B cell (primary cell): ENCODE results near the gene TBC1D22A. TPM values are rescaled to one million over a fixed set of nuclear protein-coding genes. Genes with fewer than 3 reads are reported as not detected.

Source experiments
- ATAC-seq: fragments of 200-7000 bp; cut with Tn5 transposase; one replicate; pipeline ENCODE4 v1.10.0; 2021; ENCODE audit warnings: low read depth, mild to moderate bottlenecking, moderate number of reproducible peaks, moderate library complexity
- CTCF ChIA-PET: fragments of 350-600 bp; sonication (Branson Sonifier 250); formaldehyde crosslinking; loops from one replicate; lab custom pipeline; 2021; ENCODE audit warnings: antibody characterized with exemption, inconsistent platforms; lab: Charles Lee
- POLR2A ChIA-PET: fragments of 350-600 bp; sonication (Branson Sonifier 250); formaldehyde crosslinking; loops from one replicate; lab custom pipeline; 2021; ENCODE audit warnings: antibody characterized with exemption; lab: Charles Lee
- DNase-seq: peaks from one replicate; pipeline ENCODE4 v3.0.0; 2013
- H2AFZ ChIP-seq: 2 replicates; pipeline ENCODE4 v1.6.1; 2012; ENCODE audit warnings: mild to moderate bottlenecking, low read depth, low read length; ENCODE audit not compliant: insufficient read depth, poor library complexity, severe bottlenecking
- H3K27ac ChIP-seq, 2 donors: 1 replicate in 1 of 2; 2 replicates in 1 of 2; pipeline ENCODE4 v1.5.1; 2012 to 2013; ENCODE audit warnings: low read length in 2 of 2, mild to moderate bottlenecking in 2 of 2, moderate library complexity in 1 of 2
- H3K27me3 ChIP-seq, 4 experiments: fragments of 200-600 bp in 1 of 4; sonication (generic) in 1 of 4; replicated peaks in 1 of 4; 1 replicate in 2 of 4; 2 replicates in 2 of 4; pipeline versions ENCODE4 v1.6.1 to v1.7.0; 2013 to 2016; ENCODE audit warnings: low read length in 3 of 4, mild to moderate bottlenecking in 2 of 4, mixed read lengths in 1 of 4, moderate library complexity in 1 of 4; ENCODE audit not compliant: insufficient read depth in 4 of 4, control insufficient read depth in 3 of 4; ENCODE audit errors: control extremely low read depth in 1 of 4
- H3K36me3 ChIP-seq, 2 experiments: replicated peaks in 1 of 2; 1 replicate in 1 of 2; 2 replicates in 1 of 2; pipeline versions ENCODE4 v1.6.1 to v1.7.1; 2013; ENCODE audit warnings: low read length in 1 of 2; ENCODE audit not compliant: insufficient read depth in 2 of 2, control insufficient read depth in 1 of 2; ENCODE audit errors: control extremely low read depth in 1 of 2, extremely low read depth in 1 of 2
- H3K4me1 ChIP-seq, 2 donors: fragments of 200-600 bp in 1 of 2; sonication (generic) in 1 of 2; 1 replicate in 1 of 2; 2 replicates in 1 of 2; pipeline versions ENCODE4 v1.5.1 to v1.6.1; 2013 to 2017; ENCODE audit warnings: low read length in 2 of 2; ENCODE audit not compliant: control insufficient read depth in 2 of 2, insufficient read depth in 2 of 2
- H3K4me2 ChIP-seq: replicated peaks from 2 replicates; pipeline ENCODE3; 2012; ENCODE audit warnings: mild to moderate bottlenecking, low read depth, low read length; ENCODE audit not compliant: poor library complexity, severe bottlenecking
- H3K4me3 ChIP-seq, 5 experiments: fragments of 200-600 bp in 1 of 5; sonication (generic) in 1 of 5; 1 replicate in 3 of 5; 2 replicates in 2 of 5; pipeline versions ENCODE4 v1.5.1 to v1.7.0; 2011 to 2016; ENCODE audit warnings: low read length in 4 of 5, mild to moderate bottlenecking in 4 of 5, low read depth in 2 of 5, control low read depth in 1 of 5, moderate library complexity in 1 of 5; ENCODE audit not compliant: insufficient read depth in 1 of 5; ENCODE audit errors: control extremely low read depth in 1 of 5, extremely low read depth in 1 of 5
- H3K79me2 ChIP-seq: fragments of 200-600 bp; sonication (generic); one replicate; pipeline ENCODE4 v1.6.0; 2016; ENCODE audit warnings: low read length; ENCODE audit not compliant: control insufficient read depth, insufficient read depth
- H3K9ac ChIP-seq: fragments of 200-600 bp; sonication (generic); 2 replicates; pipeline ENCODE4 v1.6.1; 2017; ENCODE audit warnings: mild to moderate bottlenecking, low read length, moderate library complexity
- H3K9me3 ChIP-seq, 3 donors: one replicate each; pipeline versions ENCODE4 v1.6.1 to v1.7.1; 2013; ENCODE audit warnings: low read length in 2 of 3; ENCODE audit not compliant: control insufficient read depth in 2 of 3, insufficient read depth in 1 of 3; ENCODE audit errors: control extremely low read depth in 1 of 3
- H4K20me1 ChIP-seq: 2 replicates; pipeline ENCODE4 v1.6.0; 2012; ENCODE audit warnings: mild to moderate bottlenecking, low read length; ENCODE audit not compliant: insufficient read depth, control insufficient read depth, poor library complexity, severe bottlenecking
- H3K27ac Mint-ChIP-seq: one replicate; pipeline ENCODE4 v1.8.0; 2021; ENCODE audit warnings: mixed read lengths
- H3K27me3 Mint-ChIP-seq: one replicate; pipeline ENCODE4 v1.8.0; 2021; ENCODE audit warnings: mixed read lengths
- H3K4me1 Mint-ChIP-seq: one replicate; pipeline ENCODE4 v1.8.0; 2021; ENCODE audit warnings: mixed read lengths
- H3K4me3 Mint-ChIP-seq: one replicate; pipeline ENCODE4 v1.8.0; 2021; ENCODE audit warnings: mixed read lengths
- H3K9me3 Mint-ChIP-seq: one replicate; pipeline ENCODE4 v1.8.0; 2022; ENCODE audit warnings: mixed read lengths; ENCODE audit not compliant: insufficient read depth
- EZH2 ChIP-seq: IDR thresholded peaks from 2 replicates; pipeline ENCODE4 v1.6.1; 2012; ENCODE audit warnings: borderline replicate concordance, low read depth, mild to moderate bottlenecking, moderate library complexity, low read length; ENCODE audit not compliant: insufficient read depth, poor library complexity, severe bottlenecking
- whole genome bisulfite sequencing: methylation state at CpG from one replicate; pipeline ENCODE4 v1.1.5; 2013; ENCODE audit warnings: missing lambda C conversion rate; ENCODE audit not compliant: insufficient coverage; 5-methylcytosine and 5-hydroxymethylcytosine counted together
- intact Hi-C: fragments of 100-400 bp; cut with micrococcal nuclease; formaldehyde crosslinking; loops from one replicate; pipeline ENCODE4 v1.10.0; 2022
- polyA plus RNA-seq: library from polyadenylated mRNA; depleted of rRNA; stranded (reverse); fragments of >200 nt; gene quantifications from 2 replicates; pipeline ENCODE4 v1.2.3, GENCODE V29; 2012
- total RNA-seq, 2 donors: library from RNA; stranded (reverse); fragments of 120-200 nt in 1 of 2; gene quantifications; 1 replicate in 1 of 2; 2 replicates in 1 of 2; pipeline versions ENCODE4 v1.2.3 to v1.2.4, GENCODE V29; 2013 to 2022
- TF ChIP-seq, protein P1 (sequence below): fragments of 200-600 bp; IDR thresholded peaks from one replicate; pipeline ENCODE4 v1.8.0; 2022; ENCODE audit warnings: antibody characterized with exemption, mild to moderate bottlenecking

Gene TBC1D22A
- total and polyA plus RNA-seq, 2 donors (not counting 1 experiment from before 2014, with no cell fraction given): 73.8 to 128 TPM

DNA sequence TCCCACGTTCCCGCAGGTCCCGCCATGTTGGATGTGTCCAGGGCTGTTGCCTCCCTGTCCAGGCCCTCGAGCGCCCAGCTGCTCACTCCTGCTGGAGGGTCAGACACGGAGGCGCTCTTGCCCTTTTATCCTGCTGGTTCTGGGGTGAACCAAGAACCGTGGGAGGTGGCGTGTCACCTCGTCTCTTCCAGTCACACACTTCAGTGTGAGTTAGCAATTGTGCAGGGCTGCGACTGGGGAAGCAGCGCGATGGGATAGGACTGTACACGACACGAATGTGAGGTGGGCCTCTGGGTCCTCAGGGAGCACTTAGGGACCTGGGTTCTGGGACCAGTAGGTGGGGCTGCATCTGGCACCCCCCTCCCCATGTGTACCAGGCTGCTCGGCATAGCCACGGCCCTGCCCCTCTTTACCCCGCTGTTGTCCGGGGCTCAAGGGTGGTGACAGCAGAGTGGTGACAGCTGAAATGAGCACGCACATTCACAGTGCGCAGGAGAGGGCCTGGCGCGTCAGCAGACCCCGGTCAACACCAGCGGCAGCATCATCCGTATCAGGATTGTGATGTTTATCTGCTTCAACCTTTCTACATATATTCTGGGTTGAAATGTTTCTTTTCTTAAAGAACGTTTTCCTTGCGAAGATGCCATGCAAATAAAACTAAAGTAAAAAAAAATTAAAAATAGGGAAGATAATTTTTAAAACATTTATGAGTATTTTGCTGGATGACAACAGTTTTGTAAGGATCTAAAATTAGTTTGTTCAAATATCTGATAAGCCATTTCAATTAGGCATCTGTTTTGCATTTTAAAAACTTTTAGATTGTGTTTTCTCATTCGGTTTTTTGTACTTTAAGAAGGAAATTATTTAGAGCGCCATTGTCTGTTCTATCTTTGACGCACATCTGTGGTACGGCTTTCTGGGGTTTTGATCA, 210.7 kb downstream of the TBC1D22A start:
- H3K9me3 Mint-ChIP-seq: no peaks in the 10 kb centered on the region
- H3K9ac ChIP-seq: no peak overlapping the region
- 99% methylated on average over 23 of the region's 32 CpGs for WGBS
- no peaks in the 10 kb centered on the region for H3K9me3 ChIP-seq
- H3K4me2 ChIP-seq: no peak overlapping the region
- H3K36me3 ChIP-seq: peaks cover 3 to 57% of the 10 kb centered on the region in 2 experiments
- H2AFZ ChIP-seq: no peak overlapping the region
- DNase-seq (no peak), ATAC-seq (no peak)
- CTCF ChIA-PET: no interaction called here
- intact Hi-C loops: no loop called here
- H3K27ac Mint-ChIP-seq: no peak overlapping the region
- TF ChIP-seq EZH2: no peak
- TF ChIP-seq, protein P1, sequence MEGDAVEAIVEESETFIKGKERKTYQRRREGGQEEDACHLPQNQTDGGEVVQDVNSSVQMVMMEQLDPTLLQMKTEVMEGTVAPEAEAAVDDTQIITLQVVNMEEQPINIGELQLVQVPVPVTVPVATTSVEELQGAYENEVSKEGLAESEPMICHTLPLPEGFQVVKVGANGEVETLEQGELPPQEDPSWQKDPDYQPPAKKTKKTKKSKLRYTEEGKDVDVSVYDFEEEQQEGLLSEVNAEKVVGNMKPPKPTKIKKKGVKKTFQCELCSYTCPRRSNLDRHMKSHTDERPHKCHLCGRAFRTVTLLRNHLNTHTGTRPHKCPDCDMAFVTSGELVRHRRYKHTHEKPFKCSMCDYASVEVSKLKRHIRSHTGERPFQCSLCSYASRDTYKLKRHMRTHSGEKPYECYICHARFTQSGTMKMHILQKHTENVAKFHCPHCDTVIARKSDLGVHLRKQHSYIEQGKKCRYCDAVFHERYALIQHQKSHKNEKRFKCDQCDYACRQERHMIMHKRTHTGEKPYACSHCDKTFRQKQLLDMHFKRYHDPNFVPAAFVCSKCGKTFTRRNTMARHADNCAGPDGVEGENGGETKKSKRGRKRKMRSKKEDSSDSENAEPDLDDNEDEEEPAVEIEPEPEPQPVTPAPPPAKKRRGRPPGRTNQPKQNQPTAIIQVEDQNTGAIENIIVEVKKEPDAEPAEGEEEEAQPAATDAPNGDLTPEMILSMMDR: no peak
- peaks cover 84% of the 10 kb centered on the region for H3K79me2 ChIP-seq
- H3K27me3 Mint-ChIP-seq: no peaks in the 10 kb centered on the region
- peaks cover 95% of the 10 kb centered on the region for H4K20me1 ChIP-seq
- POLR2A ChIA-PET: no interaction called here
- peaks cover 29 to 37% of the 10 kb centered on the region in 2 donors for H3K4me1 ChIP-seq
- no peak overlapping the region for H3K27ac ChIP-seq
- no peak overlapping the region for H3K4me3 ChIP-seq
- H3K4me1 Mint-ChIP-seq: peaks cover 38% of the 10 kb centered on the region
- no peaks in the 10 kb centered on the region for H3K27me3 ChIP-seq
- no peak overlapping the region for H3K4me3 Mint-ChIP-seq

DNA sequence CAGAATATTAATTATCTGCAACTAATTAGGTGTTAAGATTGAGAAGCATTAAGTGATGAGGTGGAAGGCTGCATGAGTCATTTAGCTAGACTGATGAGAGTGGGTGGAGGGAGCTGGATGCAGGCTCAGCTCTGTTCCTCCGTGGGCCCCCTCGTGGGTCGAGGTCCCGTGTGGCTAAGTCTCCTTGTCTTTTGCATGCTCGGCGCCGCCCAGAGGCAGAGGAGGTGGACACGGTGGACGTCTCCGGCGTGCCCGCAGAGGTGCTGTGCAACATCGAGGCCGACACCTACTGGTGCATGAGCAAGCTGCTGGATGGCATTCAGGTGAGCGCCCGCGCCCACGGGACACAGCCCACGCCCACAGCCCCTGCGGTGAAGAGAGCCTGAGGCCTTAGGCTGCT, 211.6 kb downstream of the TBC1D22A start:
- Histone ChIP-seq H3K36me3 (peaks cover 3 to 61% of the 10 kb centered on the region in 2 experiments), H2AFZ (no peak overlapping the region), H3K79me2 (peaks cover 80% of the 10 kb centered on the region), H3K4me3 (no peak overlapping the region), H3K9me3 (no peaks in the 10 kb centered on the region), H3K27ac (no peak overlapping the region), H3K27me3 (no peaks in the 10 kb centered on the region), H4K20me1 (peaks cover 92% of the 10 kb centered on the region), H3K9ac (no peak overlapping the region), H3K4me2 (no peak overlapping the region), H3K4me1 (peaks cover 25 to 30% of the 10 kb centered on the region in 2 donors)
- Mint-ChIP-seq H3K9me3 (no peaks in the 10 kb centered on the region), H3K27ac (no peak overlapping the region), H3K27me3 (no peaks in the 10 kb centered on the region), H3K4me1 (peaks cover 32% of the 10 kb centered on the region), H3K4me3 (no peak overlapping the region)
- TF ChIP-seq EZH2: no peak
- TF ChIP-seq, protein P1: no peak
- intact Hi-C loops: no loop called here
- ATAC-seq (no peak), DNase-seq (no peak)
- ChIA-PET CTCF (interaction anchor here (2.2 kb wide), 1 partner anchor 171 kb away, joined by 4 read pairs; no protein-coding TSS in a partner anchor), POLR2A (no interaction called here)
- 93% methylated on average over 20 of the region's 20 CpGs for WGBS
